Measurements from ENCODE around the gene C17orf67.

DNA sequence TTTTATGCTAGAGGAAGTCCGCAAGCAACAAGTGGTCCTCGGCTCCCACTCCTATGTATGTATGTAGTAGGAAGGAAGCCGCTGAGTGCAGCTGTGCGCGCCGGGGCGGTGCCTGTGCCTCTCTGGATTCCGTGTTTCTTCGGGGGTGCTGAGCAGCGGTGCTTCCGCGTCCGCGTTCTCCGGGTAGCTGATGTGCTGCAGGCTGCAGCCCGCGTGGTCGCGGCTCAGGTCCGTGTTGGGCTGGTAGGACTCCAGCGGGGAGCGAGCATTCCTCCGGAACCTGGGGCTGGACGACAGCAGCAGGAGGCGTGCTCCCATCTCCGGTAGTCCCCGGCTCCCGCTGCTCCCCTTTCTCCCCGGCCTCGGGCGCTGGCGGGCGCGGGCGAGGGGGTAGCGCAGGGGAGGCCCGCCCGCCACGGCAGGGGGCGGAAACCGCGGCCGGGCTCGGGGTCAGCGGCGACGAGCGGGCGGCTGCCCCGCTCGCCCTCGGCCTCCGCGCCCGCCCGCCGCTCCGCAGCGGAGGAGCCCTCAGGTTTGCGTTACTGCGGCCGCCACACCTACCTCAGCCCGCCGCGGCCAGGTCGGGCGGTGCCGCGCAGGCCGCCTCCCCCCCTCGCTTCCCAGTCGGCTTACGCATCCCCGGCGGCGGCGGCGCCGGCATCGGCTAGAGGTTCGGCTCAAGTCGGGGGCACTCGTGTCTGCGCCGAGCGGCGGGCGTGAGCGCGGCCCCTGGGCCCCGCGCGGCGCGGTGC, 487 bp downstream of the C17orf67 start:
- TF ChIP-seq, protein P1, sequence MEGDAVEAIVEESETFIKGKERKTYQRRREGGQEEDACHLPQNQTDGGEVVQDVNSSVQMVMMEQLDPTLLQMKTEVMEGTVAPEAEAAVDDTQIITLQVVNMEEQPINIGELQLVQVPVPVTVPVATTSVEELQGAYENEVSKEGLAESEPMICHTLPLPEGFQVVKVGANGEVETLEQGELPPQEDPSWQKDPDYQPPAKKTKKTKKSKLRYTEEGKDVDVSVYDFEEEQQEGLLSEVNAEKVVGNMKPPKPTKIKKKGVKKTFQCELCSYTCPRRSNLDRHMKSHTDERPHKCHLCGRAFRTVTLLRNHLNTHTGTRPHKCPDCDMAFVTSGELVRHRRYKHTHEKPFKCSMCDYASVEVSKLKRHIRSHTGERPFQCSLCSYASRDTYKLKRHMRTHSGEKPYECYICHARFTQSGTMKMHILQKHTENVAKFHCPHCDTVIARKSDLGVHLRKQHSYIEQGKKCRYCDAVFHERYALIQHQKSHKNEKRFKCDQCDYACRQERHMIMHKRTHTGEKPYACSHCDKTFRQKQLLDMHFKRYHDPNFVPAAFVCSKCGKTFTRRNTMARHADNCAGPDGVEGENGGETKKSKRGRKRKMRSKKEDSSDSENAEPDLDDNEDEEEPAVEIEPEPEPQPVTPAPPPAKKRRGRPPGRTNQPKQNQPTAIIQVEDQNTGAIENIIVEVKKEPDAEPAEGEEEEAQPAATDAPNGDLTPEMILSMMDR (IDR thresholded peaks at IDR 0.05), result peak in 1 of 3 donors; percentile 20
- no peak for TF ChIP-seq POLR2A (IDR thresholded peaks at IDR 0.05)
